ENCODE data around the gene FOXS1. TPM values are rescaled to one million over a fixed set of nuclear protein-coding genes. Genes with fewer than 3 reads are reported as not detected.

The FOXS1 gene
- total and polyA plus RNA-seq, 2 experiments from 2014 or later: 0.26 TPM; not detected in 1

- H3K79me2 ChIP-seq (replicated peaks; ENCODE audit: insufficient read depth): no peaks in the 10 kb centered on the region
- H2AFZ ChIP-seq: peak overlapping the region; percentile 100
- Mint-ChIP-seq H3K36me3 (ENCODE audit: low read depth) (no peaks in the 10 kb centered on the region), H3K27ac (peak overlapping the region; percentile 68), H3K9me3 (peaks cover 38% of the 10 kb centered on the region; the same call in 2 of the 3 replicates), H3K4me1 (peaks cover 11% of the 10 kb centered on the region; the same call in 2 of the 3 replicates), H3K27me3 (ENCODE audit: insufficient read depth, low read depth, poor library complexity) (peaks cover 30% of the 10 kb centered on the region), H3K4me3 (peak overlapping the region; percentile 84)
- peaks cover 47% of the 10 kb centered on the region for H3K27me3 ChIP-seq (ENCODE audit: insufficient read depth)
- 0 out of 2 replicates have a peak overlapping the region, but pooled peaks have one; percentile 28 for H3K27ac ChIP-seq (ENCODE audit: low read depth)
- H3K4me1 ChIP-seq (ENCODE audit: insufficient read depth): peaks cover 24% of the 10 kb centered on the region; the same call in 1 of the 2 replicates
- ATAC-seq: peak; percentile 77
- H4K20me1 ChIP-seq (replicated peaks; ENCODE audit: insufficient read depth): no peaks in the 10 kb centered on the region; the same call in none of the 2 replicates
- H3K36me3 ChIP-seq (ENCODE audit: insufficient read depth): no peaks in the 10 kb centered on the region
- peak; percentile 63 for TF ChIP-seq POLR2AphosphoS5 (IDR thresholded peaks at IDR 0.05; ENCODE audit: low read depth)
- TF ChIP-seq, protein P1, sequence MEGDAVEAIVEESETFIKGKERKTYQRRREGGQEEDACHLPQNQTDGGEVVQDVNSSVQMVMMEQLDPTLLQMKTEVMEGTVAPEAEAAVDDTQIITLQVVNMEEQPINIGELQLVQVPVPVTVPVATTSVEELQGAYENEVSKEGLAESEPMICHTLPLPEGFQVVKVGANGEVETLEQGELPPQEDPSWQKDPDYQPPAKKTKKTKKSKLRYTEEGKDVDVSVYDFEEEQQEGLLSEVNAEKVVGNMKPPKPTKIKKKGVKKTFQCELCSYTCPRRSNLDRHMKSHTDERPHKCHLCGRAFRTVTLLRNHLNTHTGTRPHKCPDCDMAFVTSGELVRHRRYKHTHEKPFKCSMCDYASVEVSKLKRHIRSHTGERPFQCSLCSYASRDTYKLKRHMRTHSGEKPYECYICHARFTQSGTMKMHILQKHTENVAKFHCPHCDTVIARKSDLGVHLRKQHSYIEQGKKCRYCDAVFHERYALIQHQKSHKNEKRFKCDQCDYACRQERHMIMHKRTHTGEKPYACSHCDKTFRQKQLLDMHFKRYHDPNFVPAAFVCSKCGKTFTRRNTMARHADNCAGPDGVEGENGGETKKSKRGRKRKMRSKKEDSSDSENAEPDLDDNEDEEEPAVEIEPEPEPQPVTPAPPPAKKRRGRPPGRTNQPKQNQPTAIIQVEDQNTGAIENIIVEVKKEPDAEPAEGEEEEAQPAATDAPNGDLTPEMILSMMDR (conservative IDR thresholded peaks at IDR 0.05; ENCODE audit: low read depth in 2 of 2): no peak
- no peak for TF ChIP-seq NANOG (IDR thresholded peaks at IDR 0.05; ENCODE audit: borderline replicate concordance)
- TF ChIP-seq CREB1 (CRISPR knock-in tag; IDR thresholded peaks at IDR 0.05; ENCODE audit: low read depth): no peak
- TF ChIP-seq STAT1 (IDR thresholded peaks at IDR 0.05; ENCODE audit: unreplicated experiment): no peak
- peak; percentile 97 for DNase-seq (ENCODE audit: low spot score)
- peaks cover 24% of the 10 kb centered on the region for H3F3A ChIP-seq (replicated peaks; ENCODE audit: low read depth)
- peak overlapping the region; percentile 98 for H3K4me3 ChIP-seq
- no peaks in the 10 kb centered on the region for H3K9me2 ChIP-seq (ENCODE audit: insufficient read depth)
- peak overlapping the region; percentile 100 for H3K4me2 ChIP-seq
Observed at GRCh38 chr20:31861385-31862156, 16.2 kb upstream of the FOXS1 start.

DNA sequence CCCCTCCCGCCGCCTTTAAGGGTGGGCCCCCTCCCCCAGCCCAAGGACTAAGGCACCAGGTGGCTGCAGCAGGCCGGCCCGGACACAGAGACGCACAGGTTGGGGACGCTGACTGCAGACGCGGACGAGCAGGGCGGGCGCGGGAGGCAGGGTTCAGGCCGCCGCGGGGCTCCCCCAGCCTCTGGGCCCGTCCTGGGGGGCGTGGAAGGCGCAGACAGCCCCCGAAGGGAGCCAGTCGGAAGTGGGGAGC lies 15.7 kb upstream of the FOXS1 start:
- no peaks in the 10 kb centered on the region; the same call in none of the 2 replicates for H4K20me1 ChIP-seq (replicated peaks; ENCODE audit: insufficient read depth)
- peak overlapping the region; percentile 84 for H3K4me3 Mint-ChIP-seq
- TF ChIP-seq EZH2phosphoT487 (IDR thresholded peaks at IDR 0.05; ENCODE audit: unreplicated experiment) (no peak), ZNF114 (CRISPR knock-in tag; IDR thresholded peaks at IDR 0.05) (no peak), STAT1 (IDR thresholded peaks at IDR 0.05; ENCODE audit: unreplicated experiment) (no peak), JUNB (IDR thresholded peaks at IDR 0.05; ENCODE audit: unreplicated experiment) (no peak), ETS1 (IDR thresholded peaks at IDR 0.05) (no peak), POLR2AphosphoS5 (IDR thresholded peaks at IDR 0.05; ENCODE audit: low read depth) (0 out of 2 replicates have a peak, but pooled peaks have one; percentile 3)
- H3K4me2 ChIP-seq: peak overlapping the region; percentile 100
- H3K4me1 ChIP-seq (ENCODE audit: insufficient read depth): peaks cover 29% of the 10 kb centered on the region
- no peaks in the 10 kb centered on the region for H3K79me2 ChIP-seq (replicated peaks; ENCODE audit: insufficient read depth)
- H3K9me2 ChIP-seq (ENCODE audit: insufficient read depth): no peaks in the 10 kb centered on the region
- H2AFZ ChIP-seq: peak overlapping the region; percentile 100
- no peaks in the 10 kb centered on the region for H3K36me3 Mint-ChIP-seq (ENCODE audit: low read depth)
- peaks cover 30% of the 10 kb centered on the region for H3K27me3 Mint-ChIP-seq (ENCODE audit: insufficient read depth, low read depth, poor library complexity)
- peaks cover 34% of the 10 kb centered on the region; the same call in 2 of the 3 replicates for H3K9me3 Mint-ChIP-seq
- H3K27me3 ChIP-seq (ENCODE audit: insufficient read depth): peaks cover 42% of the 10 kb centered on the region
- no peak overlapping the region for H3K27ac Mint-ChIP-seq
- H3F3A ChIP-seq (replicated peaks; ENCODE audit: low read depth): peaks cover 24% of the 10 kb centered on the region
- no peak overlapping the region for H3K27ac ChIP-seq (ENCODE audit: low read depth)
- peaks cover 11% of the 10 kb centered on the region; the same call in 2 of the 3 replicates for H3K4me1 Mint-ChIP-seq
- peak overlapping the region; percentile 98 for H3K4me3 ChIP-seq
- DNase-seq (ENCODE audit: low spot score) (peak; percentile 85), ATAC-seq (peak; percentile 57)
- H3K36me3 ChIP-seq (ENCODE audit: insufficient read depth): no peaks in the 10 kb centered on the region
